ENCODE results near the gene RNF130. TPM values are rescaled to one million over a fixed set of nuclear protein-coding genes. Genes with fewer than 3 reads are reported as not detected.

Gene RNF130
- total and polyA plus RNA-seq, 4 donors: 24.9 to 93.1 (median 51.4) TPM

DNA sequence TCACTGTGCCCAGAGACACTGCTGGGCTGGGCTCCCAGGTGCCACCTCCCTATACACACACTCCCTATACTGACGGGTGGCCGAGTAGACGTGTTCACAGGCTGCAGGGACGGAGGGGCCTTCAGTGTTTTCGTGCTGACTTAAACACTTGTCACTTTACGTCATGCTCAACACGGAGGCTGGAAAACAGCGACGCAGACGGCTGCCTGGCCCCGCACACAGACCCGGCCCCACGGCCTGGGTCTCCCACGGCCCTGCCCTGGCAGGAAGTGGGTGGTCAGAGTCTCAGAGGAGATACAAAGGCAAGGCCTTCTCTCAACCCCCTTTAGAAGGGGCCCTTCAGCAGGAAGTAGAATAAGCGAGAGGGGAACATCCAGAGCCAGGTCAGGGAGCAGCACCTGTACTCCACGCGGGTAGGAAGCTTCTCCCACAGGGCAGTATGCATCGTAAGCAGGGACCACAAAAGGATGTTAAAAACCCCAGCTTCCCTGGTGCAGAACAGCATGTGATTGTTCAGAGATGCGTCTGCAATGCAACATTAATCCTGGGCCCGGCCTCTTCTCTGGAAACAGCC, 152.0 kb downstream of the RNF130 start:
- H3K27ac ChIP-seq (ENCODE audit: low read depth in 1 of 2, low read length in 2 of 2): no peak overlapping the region
- no peaks in the 10 kb centered on the region for H3K36me3 ChIP-seq (ENCODE audit: control insufficient read depth in 4 of 4, insufficient read depth in 3 of 4, low read depth in 1 of 4, low read length in 3 of 4)
- TF ChIP-seq TAF1 (conservative IDR thresholded peaks at IDR 0.05) (no peak), JUND (IDR thresholded peaks at IDR 0.05) (no peak), FOXA2 (IDR thresholded peaks at IDR 0.05) (no peak), NR2F2 (IDR thresholded peaks at IDR 0.05) (no peak), HNF4A (conservative IDR thresholded peaks at IDR 0.05) (no peak), RXRA (IDR thresholded peaks at IDR 0.05) (no peak), EGR1 (IDR thresholded peaks at IDR 0.05; ENCODE audit: low read depth in 2 of 2) (no peak), GABPA (IDR thresholded peaks at IDR 0.05 in 1 of 2, conservative IDR thresholded peaks at IDR 0.05 in 1 of 2) (no peak), SP1 (IDR thresholded peaks at IDR 0.05) (no peak), RAD21 (IDR thresholded peaks at IDR 0.05) (no peak), FOXA1 (IDR thresholded peaks at IDR 0.05) (no peak), YY1 (IDR thresholded peaks at IDR 0.05) (no peak), HNF4G (IDR thresholded peaks at IDR 0.05) (no peak)
- TF ChIP-seq, protein P1, sequence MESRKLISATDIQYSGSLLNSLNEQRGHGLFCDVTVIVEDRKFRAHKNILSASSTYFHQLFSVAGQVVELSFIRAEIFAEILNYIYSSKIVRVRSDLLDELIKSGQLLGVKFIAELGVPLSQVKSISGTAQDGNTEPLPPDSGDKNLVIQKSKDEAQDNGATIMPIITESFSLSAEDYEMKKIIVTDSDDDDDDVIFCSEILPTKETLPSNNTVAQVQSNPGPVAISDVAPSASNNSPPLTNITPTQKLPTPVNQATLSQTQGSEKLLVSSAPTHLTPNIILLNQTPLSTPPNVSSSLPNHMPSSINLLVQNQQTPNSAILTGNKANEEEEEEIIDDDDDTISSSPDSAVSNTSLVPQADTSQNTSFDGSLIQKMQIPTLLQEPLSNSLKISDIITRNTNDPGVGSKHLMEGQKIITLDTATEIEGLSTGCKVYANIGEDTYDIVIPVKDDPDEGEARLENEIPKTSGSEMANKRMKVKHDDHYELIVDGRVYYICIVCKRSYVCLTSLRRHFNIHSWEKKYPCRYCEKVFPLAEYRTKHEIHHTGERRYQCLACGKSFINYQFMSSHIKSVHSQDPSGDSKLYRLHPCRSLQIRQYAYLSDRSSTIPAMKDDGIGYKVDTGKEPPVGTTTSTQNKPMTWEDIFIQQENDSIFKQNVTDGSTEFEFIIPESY (IDR thresholded peaks at IDR 0.05): no peak
- TF ChIP-seq, protein P2, sequence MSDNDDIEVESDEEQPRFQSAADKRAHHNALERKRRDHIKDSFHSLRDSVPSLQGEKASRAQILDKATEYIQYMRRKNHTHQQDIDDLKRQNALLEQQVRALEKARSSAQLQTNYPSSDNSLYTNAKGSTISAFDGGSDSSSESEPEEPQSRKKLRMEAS (IDR thresholded peaks at IDR 0.05): no peak
- TF ChIP-seq, protein P3, sequence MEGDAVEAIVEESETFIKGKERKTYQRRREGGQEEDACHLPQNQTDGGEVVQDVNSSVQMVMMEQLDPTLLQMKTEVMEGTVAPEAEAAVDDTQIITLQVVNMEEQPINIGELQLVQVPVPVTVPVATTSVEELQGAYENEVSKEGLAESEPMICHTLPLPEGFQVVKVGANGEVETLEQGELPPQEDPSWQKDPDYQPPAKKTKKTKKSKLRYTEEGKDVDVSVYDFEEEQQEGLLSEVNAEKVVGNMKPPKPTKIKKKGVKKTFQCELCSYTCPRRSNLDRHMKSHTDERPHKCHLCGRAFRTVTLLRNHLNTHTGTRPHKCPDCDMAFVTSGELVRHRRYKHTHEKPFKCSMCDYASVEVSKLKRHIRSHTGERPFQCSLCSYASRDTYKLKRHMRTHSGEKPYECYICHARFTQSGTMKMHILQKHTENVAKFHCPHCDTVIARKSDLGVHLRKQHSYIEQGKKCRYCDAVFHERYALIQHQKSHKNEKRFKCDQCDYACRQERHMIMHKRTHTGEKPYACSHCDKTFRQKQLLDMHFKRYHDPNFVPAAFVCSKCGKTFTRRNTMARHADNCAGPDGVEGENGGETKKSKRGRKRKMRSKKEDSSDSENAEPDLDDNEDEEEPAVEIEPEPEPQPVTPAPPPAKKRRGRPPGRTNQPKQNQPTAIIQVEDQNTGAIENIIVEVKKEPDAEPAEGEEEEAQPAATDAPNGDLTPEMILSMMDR (IDR thresholded peaks at IDR 0.05; ENCODE audit: low read depth, low read length, missing input control): no peak
- TF ChIP-seq, protein P4, sequence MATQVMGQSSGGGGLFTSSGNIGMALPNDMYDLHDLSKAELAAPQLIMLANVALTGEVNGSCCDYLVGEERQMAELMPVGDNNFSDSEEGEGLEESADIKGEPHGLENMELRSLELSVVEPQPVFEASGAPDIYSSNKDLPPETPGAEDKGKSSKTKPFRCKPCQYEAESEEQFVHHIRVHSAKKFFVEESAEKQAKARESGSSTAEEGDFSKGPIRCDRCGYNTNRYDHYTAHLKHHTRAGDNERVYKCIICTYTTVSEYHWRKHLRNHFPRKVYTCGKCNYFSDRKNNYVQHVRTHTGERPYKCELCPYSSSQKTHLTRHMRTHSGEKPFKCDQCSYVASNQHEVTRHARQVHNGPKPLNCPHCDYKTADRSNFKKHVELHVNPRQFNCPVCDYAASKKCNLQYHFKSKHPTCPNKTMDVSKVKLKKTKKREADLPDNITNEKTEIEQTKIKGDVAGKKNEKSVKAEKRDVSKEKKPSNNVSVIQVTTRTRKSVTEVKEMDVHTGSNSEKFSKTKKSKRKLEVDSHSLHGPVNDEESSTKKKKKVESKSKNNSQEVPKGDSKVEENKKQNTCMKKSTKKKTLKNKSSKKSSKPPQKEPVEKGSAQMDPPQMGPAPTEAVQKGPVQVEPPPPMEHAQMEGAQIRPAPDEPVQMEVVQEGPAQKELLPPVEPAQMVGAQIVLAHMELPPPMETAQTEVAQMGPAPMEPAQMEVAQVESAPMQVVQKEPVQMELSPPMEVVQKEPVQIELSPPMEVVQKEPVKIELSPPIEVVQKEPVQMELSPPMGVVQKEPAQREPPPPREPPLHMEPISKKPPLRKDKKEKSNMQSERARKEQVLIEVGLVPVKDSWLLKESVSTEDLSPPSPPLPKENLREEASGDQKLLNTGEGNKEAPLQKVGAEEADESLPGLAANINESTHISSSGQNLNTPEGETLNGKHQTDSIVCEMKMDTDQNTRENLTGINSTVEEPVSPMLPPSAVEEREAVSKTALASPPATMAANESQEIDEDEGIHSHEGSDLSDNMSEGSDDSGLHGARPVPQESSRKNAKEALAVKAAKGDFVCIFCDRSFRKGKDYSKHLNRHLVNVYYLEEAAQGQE (IDR thresholded peaks at IDR 0.05): no peak
- TF ChIP-seq, protein P5, sequence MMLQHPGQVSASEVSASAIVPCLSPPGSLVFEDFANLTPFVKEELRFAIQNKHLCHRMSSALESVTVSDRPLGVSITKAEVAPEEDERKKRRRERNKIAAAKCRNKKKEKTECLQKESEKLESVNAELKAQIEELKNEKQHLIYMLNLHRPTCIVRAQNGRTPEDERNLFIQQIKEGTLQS (IDR thresholded peaks at IDR 0.05): no peak
- no peak overlapping the region for H3K9ac ChIP-seq (ENCODE audit: low read depth in 1 of 2, low read length in 2 of 2)
- H3K9me3 ChIP-seq (ENCODE audit: control insufficient read depth in 4 of 4, low read length in 3 of 4): no peaks in the 10 kb centered on the region
- H3K27me3 ChIP-seq (ENCODE audit: control insufficient read depth in 4 of 4, insufficient read depth in 4 of 4, low read length in 3 of 4): no peaks in the 10 kb centered on the region
- DNase-seq (ENCODE audit: low spot score): no peak
- WGBS: 88% methylated on average over 20 of the region's 20 CpGs
- no peaks in the 10 kb centered on the region for H3K4me1 ChIP-seq (ENCODE audit: control insufficient read depth in 4 of 4, insufficient read depth in 4 of 4, low read length in 3 of 4)
- no peak overlapping the region for H3K4me3 ChIP-seq (ENCODE audit: low read depth in 1 of 3, low read length in 3 of 3)
